SKM-1 treated with dmso at 0.1 percent for 144 hours (cell line): Measurements from ENCODE around the gene CDK11B.

Experiments used
- DNase-seq: peaks from one replicate; lab custom pipeline; 2025; ENCODE audit not compliant: unreplicated experiment; lab: John Stamatoyannopoulos, UW

CDK11B gene

GRCh38 chr1:1628754-1629429 lies 29.9 kb downstream of the CDK11B start:
- no peak for DNase-seq

GRCh38 chr1:1627829-1628753 lies 30.7 kb downstream of the CDK11B start:
- no peak for DNase-seq

GRCh38 chr1:1627261-1627828 lies 31.5 kb downstream of the CDK11B start:
- DNase-seq: no peak

GRCh38 chr1:1626207-1627141 lies 32.3 kb downstream of the CDK11B start:
- no peak for DNase-seq

- DNase-seq: no peak
These were observed 33.0 kb downstream of the CDK11B start for GRCh38 chr1:1625824-1626206.

GRCh38 chr1:1625404-1625775 lies 33.4 kb downstream of the CDK11B start:
- DNase-seq: no peak

GRCh38 chr1:1624443-1625403 lies 34.1 kb downstream of the CDK11B start:
- DNase-seq: no peak

GRCh38 chr1:1623631-1624442 lies 35.0 kb downstream of the CDK11B start:
- DNase-seq: no peak

- DNase-seq: no peak
These were observed 35.6 kb downstream of the CDK11B start for GRCh38 chr1:1623181-1623630.

- DNase-seq: no peak
These were observed 36.1 kb downstream of the CDK11B start for GRCh38 chr1:1622788-1623094.

GRCh38 chr1:1622010-1622787 lies 36.6 kb downstream of the CDK11B start:
- no peak for DNase-seq

- DNase-seq: no peak
These were observed 37.4 kb downstream of the CDK11B start for GRCh38 chr1:1621173-1622009.

- no peak for DNase-seq
These were observed 38.2 kb downstream of the CDK11B start for GRCh38 chr1:1620433-1621139.

- DNase-seq: no peak
These were observed 38.9 kb downstream of the CDK11B start for GRCh38 chr1:1619917-1620361.

GRCh38 chr1:1618396-1619068 lies 40.3 kb downstream of the CDK11B start:
- no peak for DNase-seq

GRCh38 chr1:1617925-1618324 lies 40.9 kb downstream of the CDK11B start:
- no peak for DNase-seq
